Thyroid gland (tissue), 4 donors: ENCODE results near the gene SPACA6.

Experiments
- CTCF ChIP-seq, 6 experiments: fragments of 200-600 bp in 3 of 6; fragments of 450-650 bp in 3 of 6; sonication (generic) in 3 of 6; IDR thresholded peaks; one replicate each; pipeline ENCODE4 v1.5.1; 2016 to 2019; ENCODE audit warnings: antibody characterized with exemption in 6 of 6, mild to moderate bottlenecking in 2 of 6, inconsistent platforms in 1 of 6, moderate library complexity in 1 of 6
- POLR2A ChIP-seq, 2 donors: fragments of 450-650 bp; IDR thresholded peaks; one replicate each; pipeline ENCODE4 v1.6.1; 2017; ENCODE audit warnings: antibody characterized with exemption in 2 of 2, mild to moderate bottlenecking in 2 of 2, moderate library complexity in 1 of 2

DNA sequence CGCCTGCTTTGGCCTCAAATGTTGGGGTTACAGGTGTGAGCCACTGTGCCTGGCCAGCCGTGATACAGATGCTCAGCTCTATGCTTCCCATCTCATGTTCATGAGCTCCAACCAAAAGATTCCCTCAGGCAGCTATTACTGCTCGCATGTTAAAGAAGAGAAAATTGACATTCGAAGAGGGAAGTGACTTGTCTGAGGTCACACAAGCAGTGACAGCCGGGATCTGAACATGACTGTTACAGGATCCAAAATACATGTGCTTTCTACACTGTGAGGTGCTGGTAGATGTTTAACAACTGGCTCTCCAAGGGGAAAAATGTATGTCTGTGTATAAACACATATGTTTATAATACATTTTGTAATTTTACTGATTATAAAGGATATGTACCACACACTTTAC, 47.2 kb downstream of the SPACA6 start:
- TF ChIP-seq CTCF (IDR thresholded peaks at IDR 0.05) (no peak), POLR2A (IDR thresholded peaks at IDR 0.05) (no peak)
